ENCODE results near the gene GPR107. TPM values are rescaled to one million over a fixed set of nuclear protein-coding genes. Genes with fewer than 3 reads are reported as not detected.

Gene GPR107
- total and polyA plus RNA-seq, 2 of the 8 experiments (the other 6 are each of a cell fraction or from before 2014, with no cell fraction given) = 19.3 to 30.7 TPM

DNA sequence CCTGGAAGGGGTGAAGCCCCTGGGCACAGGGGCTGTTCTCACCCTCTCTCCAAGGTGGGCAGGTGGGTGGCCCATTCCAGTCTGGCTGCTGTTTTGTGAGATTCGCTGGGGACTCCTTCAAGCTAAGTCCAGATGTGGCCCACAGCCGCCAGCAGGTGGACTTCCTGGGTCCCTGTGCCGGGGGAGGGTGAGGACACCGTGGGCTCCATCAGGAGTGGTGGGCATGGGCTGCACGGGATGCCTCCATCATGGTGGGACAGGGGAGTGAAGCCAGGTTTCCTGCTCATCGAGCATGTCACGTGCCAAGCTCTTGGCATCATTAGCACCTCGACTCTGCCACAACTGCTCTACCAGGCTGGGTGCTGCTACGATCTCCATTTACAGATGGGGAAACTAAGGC, 120.3 kb downstream of the GPR107 start (continued):
- no peak for TF ChIP-seq KDM1A (IDR thresholded peaks at IDR 0.05; ENCODE audit: borderline replicate concordance, low read length)
- TF ChIP-seq ZNF274 (IDR thresholded peaks at IDR 0.05; ENCODE audit: borderline replicate concordance, extremely low read depth, low read length) = no peak
